Measurements from ENCODE around the gene KCNAB2.

The KCNAB2 gene

DNA sequence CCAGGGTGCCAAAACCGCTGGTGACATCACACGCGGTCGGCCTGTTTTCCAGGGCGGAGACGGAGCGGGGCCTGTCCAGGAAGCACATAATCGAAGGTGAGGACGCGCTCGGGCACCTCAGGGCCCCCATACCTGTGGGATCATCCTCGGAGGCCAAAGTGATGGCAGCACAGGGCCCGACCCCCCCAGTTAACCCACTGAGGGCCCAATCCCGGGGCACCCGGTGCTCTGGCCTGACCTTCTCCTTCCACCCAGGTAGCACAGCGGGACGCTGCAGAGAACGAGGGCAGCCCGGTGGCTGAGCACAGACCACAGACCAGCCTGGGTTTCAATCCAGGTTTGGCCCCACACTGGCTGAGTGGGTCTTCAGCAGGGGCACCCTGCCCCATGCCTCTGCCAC, 43.3 kb downstream of the KCNAB2 start:
- Histone ChIP-seq H3K79me2 (ENCODE audit: control insufficient read depth, low read length) (no peaks in the 10 kb centered on the region), H3K27ac (ENCODE audit: low read depth, low read length) (no peak overlapping the region), H4K20me1 (ENCODE audit: control insufficient read depth, insufficient read depth, low read depth, low read length) (no peaks in the 10 kb centered on the region), H3K27me3 (ENCODE audit: control insufficient read depth, low read length) (no peaks in the 10 kb centered on the region), H3K4me1 (ENCODE audit: control insufficient read depth, low read length) (no peaks in the 10 kb centered on the region), H3K9me3 (ENCODE audit: control insufficient read depth, insufficient read depth, low read length) (no peaks in the 10 kb centered on the region), H3F3A (ENCODE audit: control insufficient read depth, insufficient read depth) (no peaks in the 10 kb centered on the region), H3K36me3 (ENCODE audit: control insufficient read depth, low read length) (no peaks in the 10 kb centered on the region), H3K4me3 (ENCODE audit: low read length) (no peak overlapping the region), H3K9me2 (replicated peaks; ENCODE audit: control insufficient read depth, low read length) (no peaks in the 10 kb centered on the region), H3K4me2 (ENCODE audit: low read length) (no peak overlapping the region)
- TF ChIP-seq EZH2phosphoT487 (IDR thresholded peaks at IDR 0.05; ENCODE audit: borderline replicate concordance, low read length): no peak
- TF ChIP-seq, protein P1, sequence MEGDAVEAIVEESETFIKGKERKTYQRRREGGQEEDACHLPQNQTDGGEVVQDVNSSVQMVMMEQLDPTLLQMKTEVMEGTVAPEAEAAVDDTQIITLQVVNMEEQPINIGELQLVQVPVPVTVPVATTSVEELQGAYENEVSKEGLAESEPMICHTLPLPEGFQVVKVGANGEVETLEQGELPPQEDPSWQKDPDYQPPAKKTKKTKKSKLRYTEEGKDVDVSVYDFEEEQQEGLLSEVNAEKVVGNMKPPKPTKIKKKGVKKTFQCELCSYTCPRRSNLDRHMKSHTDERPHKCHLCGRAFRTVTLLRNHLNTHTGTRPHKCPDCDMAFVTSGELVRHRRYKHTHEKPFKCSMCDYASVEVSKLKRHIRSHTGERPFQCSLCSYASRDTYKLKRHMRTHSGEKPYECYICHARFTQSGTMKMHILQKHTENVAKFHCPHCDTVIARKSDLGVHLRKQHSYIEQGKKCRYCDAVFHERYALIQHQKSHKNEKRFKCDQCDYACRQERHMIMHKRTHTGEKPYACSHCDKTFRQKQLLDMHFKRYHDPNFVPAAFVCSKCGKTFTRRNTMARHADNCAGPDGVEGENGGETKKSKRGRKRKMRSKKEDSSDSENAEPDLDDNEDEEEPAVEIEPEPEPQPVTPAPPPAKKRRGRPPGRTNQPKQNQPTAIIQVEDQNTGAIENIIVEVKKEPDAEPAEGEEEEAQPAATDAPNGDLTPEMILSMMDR (IDR thresholded peaks at IDR 0.05; ENCODE audit: low read depth, low read length, poor library complexity, severe bottlenecking): no peak

DNA sequence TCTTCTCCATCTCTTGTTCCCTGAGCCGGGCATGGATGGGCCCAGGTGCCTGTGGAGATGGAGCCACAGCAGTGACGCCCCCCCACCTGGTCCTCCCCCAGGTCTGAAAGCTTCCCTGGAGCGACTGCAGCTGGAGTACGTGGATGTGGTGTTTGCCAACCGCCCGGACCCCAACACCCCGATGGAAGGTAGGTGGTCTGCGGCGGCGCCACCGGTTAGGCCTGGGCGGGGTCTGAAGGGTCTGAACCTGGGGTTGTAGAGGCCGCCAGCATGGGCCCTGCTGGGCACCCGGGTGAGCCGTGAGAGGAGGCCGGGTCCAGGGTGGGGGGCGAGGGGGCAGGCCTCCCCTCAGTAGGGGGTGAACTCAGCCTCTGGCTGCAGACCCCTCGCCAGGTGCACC, 44.6 kb downstream of the KCNAB2 start:
- Histone ChIP-seq H3F3A (ENCODE audit: control insufficient read depth, insufficient read depth) (no peaks in the 10 kb centered on the region), H3K27ac (ENCODE audit: low read depth, low read length) (no peak overlapping the region), H4K20me1 (ENCODE audit: control insufficient read depth, insufficient read depth, low read depth, low read length) (no peaks in the 10 kb centered on the region), H3K27me3 (ENCODE audit: control insufficient read depth, low read length) (no peaks in the 10 kb centered on the region), H3K9me2 (replicated peaks; ENCODE audit: control insufficient read depth, low read length) (no peaks in the 10 kb centered on the region), H3K36me3 (ENCODE audit: control insufficient read depth, low read length) (no peaks in the 10 kb centered on the region), H3K79me2 (ENCODE audit: control insufficient read depth, low read length) (no peaks in the 10 kb centered on the region), H3K4me3 (ENCODE audit: low read length) (no peak overlapping the region), H3K9me3 (ENCODE audit: control insufficient read depth, insufficient read depth, low read length) (no peaks in the 10 kb centered on the region), H3K4me1 (ENCODE audit: control insufficient read depth, low read length) (no peaks in the 10 kb centered on the region), H3K4me2 (ENCODE audit: low read length) (no peak overlapping the region)
- TF ChIP-seq, protein P1 (IDR thresholded peaks at IDR 0.05; ENCODE audit: low read depth, low read length, poor library complexity, severe bottlenecking): no peak
- no peak for TF ChIP-seq EZH2phosphoT487 (IDR thresholded peaks at IDR 0.05; ENCODE audit: borderline replicate concordance, low read length)

DNA sequence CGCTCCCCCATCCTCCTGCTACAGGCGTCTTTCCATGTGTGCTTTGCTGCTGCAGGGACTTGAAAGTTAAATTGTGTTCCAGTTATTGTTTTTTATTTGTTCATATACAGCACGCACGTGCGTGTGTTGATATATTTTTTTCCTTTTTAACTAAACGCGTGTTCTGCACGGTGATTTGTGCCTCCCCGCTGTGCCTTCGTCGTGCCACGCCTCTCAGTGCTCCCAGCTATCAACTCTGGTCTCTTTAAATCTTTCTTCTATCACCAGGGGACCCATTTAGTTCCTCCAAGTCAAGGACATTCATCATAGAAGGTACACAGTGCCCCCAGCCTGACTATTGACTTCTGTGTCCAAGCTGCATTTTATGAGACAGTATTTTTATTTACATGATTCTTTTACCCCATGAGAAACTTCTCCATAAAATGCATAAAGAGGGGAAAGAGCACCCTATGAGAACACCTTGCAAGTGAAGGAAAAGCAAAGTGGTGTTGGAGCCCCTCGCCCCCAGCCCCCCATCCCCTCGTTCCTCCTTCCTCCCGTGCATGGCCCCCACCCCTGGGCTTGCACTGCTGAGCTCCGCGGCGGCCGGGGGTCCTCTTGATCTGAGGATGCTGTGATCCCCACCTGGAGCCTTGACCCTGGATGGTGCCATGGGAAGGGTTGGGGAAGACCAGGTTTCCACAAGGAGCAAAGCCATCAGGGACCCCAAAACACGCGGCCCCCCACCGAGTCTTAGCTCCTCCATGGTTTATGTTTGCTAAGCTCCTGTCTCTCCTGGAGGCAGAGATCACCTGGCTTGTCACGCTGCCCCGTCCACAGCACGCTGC, 45.5 kb downstream of the KCNAB2 start:
- no peaks in the 10 kb centered on the region for H3K27me3 ChIP-seq (ENCODE audit: control insufficient read depth, low read length)
- H4K20me1 ChIP-seq (ENCODE audit: control insufficient read depth, insufficient read depth, low read depth, low read length): no peaks in the 10 kb centered on the region
- no peaks in the 10 kb centered on the region for H3K36me3 ChIP-seq (ENCODE audit: control insufficient read depth, low read length)

More for the DNA sequence above, 45.5 kb downstream of the KCNAB2 start:
- no peak overlapping the region for H3K27ac ChIP-seq (ENCODE audit: low read depth, low read length)
- no peaks in the 10 kb centered on the region for H3K79me2 ChIP-seq (ENCODE audit: control insufficient read depth, low read length)
- H3K9me2 ChIP-seq (replicated peaks; ENCODE audit: control insufficient read depth, low read length): no peaks in the 10 kb centered on the region
- no peaks in the 10 kb centered on the region for H3K4me1 ChIP-seq (ENCODE audit: control insufficient read depth, low read length)
- H3K4me2 ChIP-seq (ENCODE audit: low read length): no peak overlapping the region
- H3K9me3 ChIP-seq (ENCODE audit: control insufficient read depth, insufficient read depth, low read length): no peaks in the 10 kb centered on the region
- no peak for TF ChIP-seq EZH2phosphoT487 (IDR thresholded peaks at IDR 0.05; ENCODE audit: borderline replicate concordance, low read length)
- TF ChIP-seq, protein P1 (IDR thresholded peaks at IDR 0.05; ENCODE audit: low read depth, low read length, poor library complexity, severe bottlenecking): no peak
- H3F3A ChIP-seq (ENCODE audit: control insufficient read depth, insufficient read depth): no peaks in the 10 kb centered on the region
- H3K4me3 ChIP-seq (ENCODE audit: low read length): no peak overlapping the region
